COLO668 (cell line): ENCODE measurements around the gene WBP1.
A peak's percentile ranks its signal among the peaks of the same experiment; 100 is the strongest.

Source experiments
- DNase-seq: peaks from one replicate; lab custom pipeline; 2025; ENCODE audit not compliant: unreplicated experiment; lab: John Stamatoyannopoulos, UW

Gene WBP1

GRCh38 chr2:74502147-74502719, 44.0 kb downstream of the WBP1 start:
- DNase-seq, result peak; percentile 37

DNA sequence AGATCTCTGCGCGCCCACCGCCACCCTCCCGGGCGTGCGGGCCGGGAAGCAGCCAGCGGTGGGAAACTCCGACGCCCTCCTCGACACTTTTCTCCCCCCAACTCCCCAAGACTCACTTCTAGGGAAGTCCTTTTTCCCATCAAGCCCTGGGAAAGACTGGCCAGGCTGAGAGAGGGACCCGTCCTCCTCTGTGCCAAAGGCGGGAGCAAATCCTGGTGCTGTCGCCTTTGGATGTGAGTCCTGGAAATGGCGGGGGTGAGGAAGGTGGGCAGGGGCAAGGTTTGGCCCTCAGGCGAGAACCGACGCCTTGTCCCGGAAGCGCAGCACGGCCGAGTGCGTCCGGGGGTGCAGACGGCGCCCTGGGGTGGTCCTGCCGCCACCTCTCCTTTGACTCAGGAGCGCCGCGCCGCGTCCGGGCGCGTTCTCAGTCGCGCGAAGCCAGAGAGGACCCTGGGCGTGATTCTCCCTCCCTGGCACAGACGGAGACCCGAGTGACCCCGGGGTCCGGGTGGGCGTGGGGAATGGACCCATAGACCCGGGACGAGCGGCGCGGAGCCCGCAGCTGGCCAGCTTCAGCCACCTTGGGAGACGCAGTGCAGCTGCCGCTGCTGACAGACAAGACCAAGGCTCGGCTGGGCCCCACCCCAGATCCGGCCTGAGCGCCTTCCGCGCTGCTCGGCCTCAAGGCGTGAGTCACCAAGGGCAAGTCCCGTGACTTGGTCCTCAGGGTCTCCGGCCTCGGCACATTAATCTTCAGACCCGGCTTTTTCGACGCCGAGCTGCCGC, 44.7 kb downstream of the WBP1 start:
- DNase-seq, result peak; percentile 64

DNA sequence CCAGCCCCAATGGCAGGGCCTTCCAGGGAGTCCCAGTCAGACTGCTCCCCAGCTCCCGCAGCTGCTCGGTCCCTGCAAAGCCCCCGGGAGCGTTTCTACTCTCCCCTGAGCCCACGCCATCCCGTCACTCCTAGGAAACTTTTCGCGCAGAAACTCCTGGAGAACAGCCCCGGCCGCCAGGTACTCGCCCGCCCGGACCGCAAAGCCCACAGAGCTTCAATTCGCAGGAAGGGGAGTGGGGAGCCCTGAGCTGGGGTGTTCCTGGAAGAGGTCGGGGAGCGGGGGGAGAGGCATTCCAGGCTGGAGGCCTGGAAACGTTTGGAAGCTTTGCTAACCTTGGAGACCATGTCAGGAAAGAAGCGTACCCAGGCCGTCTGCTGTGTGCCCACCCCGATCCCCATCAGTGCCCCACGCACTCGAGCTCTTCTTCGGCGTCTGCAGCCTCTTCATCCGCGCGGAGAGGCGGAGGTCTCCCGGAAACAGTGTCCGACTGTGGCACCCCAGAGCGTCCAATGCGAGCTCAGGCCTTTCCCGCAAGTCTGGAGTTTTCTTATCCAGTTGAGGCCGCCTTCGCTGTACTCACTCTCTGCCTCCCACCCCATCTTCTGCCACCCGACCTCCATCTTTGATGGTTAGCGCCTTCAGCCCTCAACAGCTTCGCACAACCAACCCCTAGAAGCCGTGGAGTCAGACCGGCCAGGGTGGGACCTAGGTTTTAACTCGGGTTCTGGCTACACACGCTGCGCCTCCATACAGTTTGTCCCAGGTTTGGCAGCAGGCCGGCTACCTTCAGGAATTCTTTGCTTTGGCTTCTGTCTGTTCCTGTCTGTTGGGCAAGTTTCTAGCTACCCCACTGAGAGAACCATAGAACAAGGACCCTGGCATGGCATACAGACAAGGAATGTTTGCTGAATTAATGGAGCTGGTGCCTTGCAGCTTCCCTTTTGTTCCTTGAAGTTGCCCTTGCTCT, 45.6 kb downstream of the WBP1 start:
- DNase-seq, result no peak

DNA sequence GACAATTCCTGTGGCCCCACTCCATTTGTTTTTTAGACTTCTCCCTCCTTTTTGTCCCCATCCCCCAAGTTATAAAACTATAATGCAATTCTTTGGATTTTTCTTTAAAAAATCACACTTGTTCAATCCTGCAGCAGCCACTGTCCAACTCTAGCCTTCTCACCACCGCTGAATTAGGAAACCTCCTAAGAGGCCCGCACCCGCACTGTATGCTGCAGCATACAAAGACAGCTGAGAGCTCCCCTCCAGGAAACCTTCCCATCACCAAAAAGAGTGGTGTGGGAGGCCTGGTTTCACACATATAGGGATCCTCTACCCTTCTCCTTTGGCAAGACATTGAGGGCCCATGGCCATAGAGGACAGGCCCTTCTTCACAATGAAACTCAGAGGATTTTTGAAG, 46.4 kb downstream of the WBP1 start:
- DNase-seq, result no peak

DNA sequence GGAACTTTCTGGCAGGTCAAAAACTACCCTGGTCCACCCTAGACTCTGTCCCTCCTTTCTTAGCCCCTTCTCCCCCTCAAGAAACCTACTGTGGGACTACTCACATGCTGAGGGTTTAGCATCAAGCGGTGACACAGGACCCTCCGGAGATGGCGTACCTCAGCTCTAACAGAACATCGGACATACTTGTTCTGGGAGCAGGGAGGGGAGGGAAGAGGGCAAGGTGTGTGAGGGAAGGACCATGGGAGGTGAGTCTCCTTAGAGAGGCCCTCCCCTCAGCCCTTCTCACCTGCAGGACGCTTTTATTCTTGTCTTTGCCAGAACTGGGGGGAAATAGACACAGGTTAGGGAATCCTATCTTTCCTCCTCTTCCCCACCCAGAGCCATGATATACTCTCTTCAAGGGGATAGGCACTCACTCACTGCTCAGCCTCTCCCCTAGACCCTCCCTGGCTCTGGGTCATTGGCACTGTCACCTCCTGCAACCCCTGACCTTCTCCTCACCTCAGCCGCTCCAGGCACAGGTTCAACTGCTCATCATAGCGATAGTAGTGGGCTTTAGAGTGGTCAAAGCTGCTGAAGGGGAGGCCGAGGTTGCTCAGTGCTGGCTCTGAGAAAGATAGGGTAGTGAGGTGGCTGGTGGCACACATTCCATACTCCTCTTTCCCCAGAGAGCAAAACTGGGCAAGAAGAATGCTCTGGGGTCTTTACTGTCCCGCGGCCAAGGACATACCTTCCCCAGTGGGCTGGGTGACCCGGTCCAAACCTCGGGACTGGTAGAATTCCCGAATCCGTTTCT, 47.4 kb downstream of the WBP1 start:
- no peak for DNase-seq

DNA sequence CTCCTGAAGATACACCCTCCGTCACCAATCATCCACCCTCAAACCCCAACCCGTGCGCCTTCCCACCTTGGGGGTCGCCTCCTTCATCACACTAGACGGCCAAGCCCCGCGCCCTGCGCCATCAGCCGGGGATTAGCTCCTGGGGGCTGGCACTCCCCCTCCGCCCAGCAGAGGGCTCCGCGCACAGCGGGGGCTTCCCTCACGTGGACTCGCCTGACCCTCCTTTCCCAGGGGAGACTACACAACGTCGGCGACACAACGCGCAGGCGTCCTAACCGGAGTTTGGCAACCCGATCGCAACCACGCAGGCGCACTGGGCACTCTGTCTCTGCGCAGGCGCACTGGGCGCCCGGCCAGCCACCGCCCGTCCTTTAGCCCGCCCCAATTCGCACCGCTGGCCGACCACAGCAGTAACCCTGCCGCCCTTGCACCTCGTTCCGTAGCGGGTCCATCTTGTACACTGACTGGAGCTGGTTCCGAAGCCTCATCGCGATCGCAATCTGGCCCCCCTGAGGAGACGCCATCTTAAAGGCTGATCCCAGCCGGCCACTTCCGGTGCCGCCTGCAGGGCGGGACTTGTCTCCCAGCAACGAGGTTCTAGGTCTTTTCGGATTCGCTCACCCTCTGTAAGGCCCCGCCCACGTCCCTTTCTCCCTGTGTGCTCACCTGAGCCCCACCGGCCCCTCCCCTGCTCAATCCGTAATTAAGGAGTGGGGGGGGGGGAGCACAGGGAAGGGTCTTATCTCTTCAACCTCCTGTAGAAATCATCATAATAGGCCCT, 49.1 kb downstream of the WBP1 start, which contains the start of gene PCGF1:
Gene PCGF1 (minus strand): TSS at position 551 of the 781 bp plus-strand sequence. CDS start 27 bp downstream, at position 524.
- peak; percentile 98 for DNase-seq

DNA sequence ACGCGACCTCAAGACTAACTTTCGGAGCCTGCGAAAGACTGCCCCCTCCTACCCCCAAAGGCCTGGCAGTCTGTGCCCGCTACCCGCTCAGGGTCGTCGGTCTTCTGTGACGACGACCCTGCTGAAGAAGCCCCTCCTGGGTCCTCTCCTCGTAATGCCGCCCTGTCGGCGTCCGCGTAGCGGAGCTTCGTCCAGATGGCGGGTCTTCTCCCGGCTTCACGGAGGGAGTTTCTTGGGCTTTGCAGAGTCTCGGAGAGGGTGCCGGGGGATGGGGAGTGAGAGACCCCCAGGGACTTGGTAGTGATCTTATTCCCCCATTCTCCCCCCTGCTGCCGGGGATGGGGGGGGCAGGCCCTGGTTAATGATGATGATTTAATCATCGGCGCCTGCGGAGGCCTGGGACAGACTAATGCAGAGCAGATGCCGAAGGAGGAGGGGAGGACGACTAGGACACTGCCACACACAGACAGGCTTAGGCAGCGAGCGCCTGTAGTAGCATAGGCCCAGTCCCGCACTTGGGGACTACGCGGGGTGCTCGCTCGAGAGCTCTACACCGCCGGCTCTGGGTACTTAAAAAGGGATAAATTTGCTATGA, 49.8 kb downstream of the WBP1 start:
- DNase-seq, result peak; percentile 36

- DNase-seq, result no peak
Observed at GRCh38 chr2:74510272-74510671, 52.0 kb downstream of the WBP1 start.
